Measurements from ENCODE around the gene FDXR. TPM values are rescaled to one million over a fixed set of nuclear protein-coding genes. Genes with fewer than 3 reads are reported as not detected.

FDXR gene
- total and polyA plus RNA-seq, 2 donors (not counting 1 experiment from before 2014, with no cell fraction given), result 4.6 to 7.0 TPM

DNA sequence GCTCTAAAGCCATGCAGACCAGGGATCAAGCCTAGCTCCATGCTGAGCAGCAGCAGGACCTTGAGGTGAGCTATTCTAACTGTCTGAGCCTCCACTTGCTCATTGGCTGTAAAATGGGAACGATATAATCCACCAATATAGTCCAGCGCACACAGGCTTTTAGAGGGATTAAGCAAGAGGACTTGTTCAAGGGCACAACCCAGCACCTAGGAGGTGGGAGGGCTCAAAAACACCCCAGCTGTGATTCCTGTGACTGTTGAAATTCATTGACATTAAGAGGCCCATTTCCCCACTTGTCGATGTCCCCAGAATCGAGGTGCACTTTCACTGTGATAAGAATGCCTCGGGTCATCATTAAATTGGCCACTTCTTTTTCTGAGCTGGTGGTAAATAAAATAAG, 46.1 kb upstream of the FDXR start:
- DNase-seq (no peak), ATAC-seq (ENCODE audit: low read depth) (no peak)
- H3K4me1 Mint-ChIP-seq, result peaks cover 5% of the 10 kb centered on the region
- H3K4me3 Mint-ChIP-seq, result no peak overlapping the region
- no peaks in the 10 kb centered on the region for H3K36me3 ChIP-seq (replicated peaks in 1 of 2; ENCODE audit: control extremely low read depth in 1 of 2, control insufficient read depth in 1 of 2, extremely low read depth in 1 of 2, insufficient read depth in 2 of 2, low read length in 1 of 2)
- 100% methylated on average over 1 of the region's 5 CpGs for WGBS (ENCODE audit: insufficient coverage)
- H3K27ac Mint-ChIP-seq, result no peak overlapping the region
- no peak overlapping the region for H3K4me3 ChIP-seq (ENCODE audit: control extremely low read depth in 1 of 5, extremely low read depth in 1 of 5, insufficient read depth in 1 of 5, low read depth in 2 of 5, low read length in 4 of 5)
- H3K27ac ChIP-seq (ENCODE audit: low read length in 2 of 2), result no peak overlapping the region
- H3K4me1 ChIP-seq (ENCODE audit: control insufficient read depth in 2 of 2, insufficient read depth in 2 of 2, low read length in 2 of 2), result peaks cover 15 to 16% of the 10 kb centered on the region in 2 donors
- H3K27me3 ChIP-seq (replicated peaks in 1 of 4; ENCODE audit: control extremely low read depth in 1 of 4, control insufficient read depth in 3 of 4, insufficient read depth in 4 of 4, low read length in 3 of 4), result peaks cover 0 to 64% (median 24%) of the 10 kb centered on the region in 4 experiments
- H3K4me2 ChIP-seq (replicated peaks; ENCODE audit: low read depth, low read length, poor library complexity, severe bottlenecking), result no peak overlapping the region
- no peaks in the 10 kb centered on the region for H4K20me1 ChIP-seq (ENCODE audit: control insufficient read depth, insufficient read depth, low read length, poor library complexity, severe bottlenecking)
- no peaks in the 10 kb centered on the region for H3K9me3 Mint-ChIP-seq (ENCODE audit: insufficient read depth)
- H3K27me3 Mint-ChIP-seq, result peaks cover 40% of the 10 kb centered on the region
- intact Hi-C loops (cut with micrococcal nuclease), result no loop called here
- ChIA-PET POLR2A (no interaction called here), CTCF (interaction anchor here (1.0 kb wide), 1 partner anchor 42 kb away, joined by 5 read pairs; no protein-coding TSS in a partner anchor)
- no peak overlapping the region for H2AFZ ChIP-seq (ENCODE audit: insufficient read depth, low read depth, low read length, poor library complexity, severe bottlenecking)
- H3K9me3 ChIP-seq (ENCODE audit: control extremely low read depth in 1 of 3, control insufficient read depth in 2 of 3, insufficient read depth in 1 of 3, low read length in 2 of 3), result peaks cover 0 to 8% (median 0%) of the 10 kb centered on the region in 3 donors
- TF ChIP-seq CTCF (IDR thresholded peaks at IDR 0.05) (no peak), EZH2 (IDR thresholded peaks at IDR 0.05; ENCODE audit: borderline replicate concordance, insufficient read depth, low read depth, low read length, poor library complexity, severe bottlenecking) (no peak)
- no peaks in the 10 kb centered on the region for H3K79me2 ChIP-seq (ENCODE audit: control insufficient read depth, insufficient read depth, low read length)
- H3K9ac ChIP-seq (ENCODE audit: low read length), result no peak overlapping the region

DNA sequence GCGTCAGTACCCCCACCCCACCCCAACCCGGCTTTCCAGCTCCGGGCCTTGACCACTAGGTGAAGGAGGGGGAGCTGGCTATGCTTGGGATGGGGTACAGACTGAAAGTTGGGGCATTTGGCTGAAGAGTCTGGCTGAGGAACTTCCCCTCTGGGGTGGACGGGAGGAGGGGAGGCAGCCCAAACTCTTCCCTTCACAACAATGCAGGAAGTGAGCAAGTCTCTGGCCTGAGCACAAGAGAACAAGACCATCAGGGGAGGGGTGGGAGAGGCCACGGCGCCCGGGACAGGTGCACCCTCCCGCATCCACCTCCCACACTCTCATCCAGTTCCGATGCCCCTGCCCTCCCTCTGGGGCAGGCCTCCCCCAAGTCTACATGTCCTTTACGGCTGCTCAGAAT, 44.6 kb upstream of the FDXR start:
- Histone ChIP-seq H3K4me3 (ENCODE audit: control extremely low read depth in 1 of 5, extremely low read depth in 1 of 5, insufficient read depth in 1 of 5, low read depth in 2 of 5, low read length in 4 of 5) (no peak overlapping the region), H3K27me3 (replicated peaks in 1 of 4; ENCODE audit: control extremely low read depth in 1 of 4, control insufficient read depth in 3 of 4, insufficient read depth in 4 of 4, low read length in 3 of 4) (peaks cover 0 to 49% (median 13%) of the 10 kb centered on the region in 4 experiments), H3K4me2 (replicated peaks; ENCODE audit: low read depth, low read length, poor library complexity, severe bottlenecking) (no peak overlapping the region), H4K20me1 (ENCODE audit: control insufficient read depth, insufficient read depth, low read length, poor library complexity, severe bottlenecking) (no peaks in the 10 kb centered on the region), H2AFZ (ENCODE audit: insufficient read depth, low read depth, low read length, poor library complexity, severe bottlenecking) (no peak overlapping the region), H3K9me3 (ENCODE audit: control extremely low read depth in 1 of 3, control insufficient read depth in 2 of 3, insufficient read depth in 1 of 3, low read length in 2 of 3) (peaks cover 0 to 8% (median 0%) of the 10 kb centered on the region in 3 donors), H3K79me2 (ENCODE audit: control insufficient read depth, insufficient read depth, low read length) (no peaks in the 10 kb centered on the region), H3K36me3 (replicated peaks in 1 of 2; ENCODE audit: control extremely low read depth in 1 of 2, control insufficient read depth in 1 of 2, extremely low read depth in 1 of 2, insufficient read depth in 2 of 2, low read length in 1 of 2) (no peaks in the 10 kb centered on the region), H3K27ac (ENCODE audit: low read length in 2 of 2) (no peak overlapping the region), H3K9ac (ENCODE audit: low read length) (no peak overlapping the region), H3K4me1 (ENCODE audit: control insufficient read depth in 2 of 2, insufficient read depth in 2 of 2, low read length in 2 of 2) (peaks cover under 1 to 1% of the 10 kb centered on the region in 2 donors)
- Mint-ChIP-seq H3K27ac (no peak overlapping the region), H3K4me1 (peaks cover under 1% of the 10 kb centered on the region), H3K27me3 (peaks cover 41% of the 10 kb centered on the region), H3K4me3 (no peak overlapping the region), H3K9me3 (ENCODE audit: insufficient read depth) (no peaks in the 10 kb centered on the region)
- TF ChIP-seq EZH2 (IDR thresholded peaks at IDR 0.05; ENCODE audit: borderline replicate concordance, insufficient read depth, low read depth, low read length, poor library complexity, severe bottlenecking) (no peak), CTCF (IDR thresholded peaks at IDR 0.05) (no peak)
- DNase-seq (no peak), ATAC-seq (ENCODE audit: low read depth) (no peak)
- WGBS (ENCODE audit: insufficient coverage), result 31% methylated on average over 6 of the region's 10 CpGs
- intact Hi-C loops (cut with micrococcal nuclease), result no loop called here
- CTCF ChIA-PET, result no interaction called here
- POLR2A ChIA-PET, result no interaction called here
